SW 1271 (cell line): ENCODE data around the gene RNF157.
"Not testable (repeated sequence)": the region's sequence is repeated elsewhere in the genome, so short reads cannot be mapped to it uniquely, and the experiment has no call there.

Experiments
- DNase-seq, 2 experiments: peaks; one replicate each; lab custom pipeline; 2025; lab: John Stamatoyannopoulos, UW

RNF157 gene

DNA sequence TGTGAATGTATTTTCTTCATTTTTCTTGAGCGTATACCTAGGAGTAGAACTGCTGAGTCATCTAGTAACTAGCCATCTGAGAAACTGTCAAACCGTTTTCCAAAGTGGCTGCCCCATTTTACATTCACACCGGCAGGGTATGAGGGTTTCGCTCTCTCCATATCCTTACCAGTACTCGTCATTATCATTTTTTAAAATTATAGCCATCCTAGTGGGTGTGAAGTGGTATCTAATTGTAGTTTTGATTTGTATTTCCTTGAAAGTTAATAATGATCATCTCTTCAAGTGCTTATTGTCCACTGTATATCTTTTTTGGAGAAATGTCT lies 6.0 kb downstream of the RNF157 start:
- no peak for DNase-seq

DNA sequence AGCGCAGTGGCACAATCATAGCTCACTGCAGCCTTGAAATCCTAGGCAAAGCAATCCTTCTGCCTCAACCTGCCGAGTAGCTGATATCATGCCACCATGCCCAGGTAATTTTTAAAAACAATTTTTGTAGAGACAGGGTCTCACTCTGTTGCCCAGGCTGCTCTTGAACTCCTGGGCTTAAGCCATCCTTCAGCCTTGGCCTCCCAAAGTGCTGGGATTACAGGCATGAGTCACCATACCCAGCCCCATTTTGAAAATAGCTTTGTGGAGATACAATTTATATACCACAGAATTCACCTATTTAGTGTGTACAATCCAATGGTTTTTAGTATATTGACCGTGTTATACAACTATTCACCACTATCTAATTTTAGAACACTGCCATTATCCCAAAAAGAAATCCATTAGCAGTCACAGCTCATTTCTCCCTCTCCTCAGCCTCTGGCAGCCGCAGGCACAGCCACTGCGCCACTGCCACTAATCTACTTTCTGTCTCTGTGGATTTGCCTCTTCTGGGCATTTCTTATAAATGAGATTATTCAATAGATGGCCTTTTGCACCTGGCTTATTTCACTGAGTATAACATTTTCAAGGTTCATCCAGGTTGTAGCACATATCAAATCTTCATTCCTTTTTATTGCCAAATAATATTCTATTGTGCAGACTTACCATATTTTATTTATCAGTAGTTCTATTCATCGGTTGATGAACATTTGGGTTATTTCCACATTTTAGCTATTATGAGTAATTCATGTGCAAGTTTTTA lies 6.5 kb downstream of the RNF157 start:
- DNase-seq = no peak

DNA sequence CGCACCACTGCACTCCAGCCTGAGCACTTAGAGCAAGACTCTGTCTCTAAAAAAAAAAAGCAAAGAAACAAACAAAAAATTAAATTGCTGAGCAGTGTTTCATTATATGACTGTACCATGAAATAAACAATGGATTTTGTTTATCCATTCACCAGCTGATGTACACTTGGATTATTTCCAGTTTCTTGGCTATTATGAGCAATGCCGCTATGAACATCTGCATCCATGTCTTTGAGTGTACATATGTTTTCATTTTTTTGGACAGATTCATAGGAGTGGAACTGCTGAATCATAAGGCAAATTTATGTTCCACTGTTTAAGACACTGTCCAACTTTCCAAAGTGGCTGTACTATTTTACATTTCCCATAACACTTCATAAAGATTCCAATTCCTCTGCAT lies 8.0 kb downstream of the RNF157 start:
- DNase-seq = no peak

DNA sequence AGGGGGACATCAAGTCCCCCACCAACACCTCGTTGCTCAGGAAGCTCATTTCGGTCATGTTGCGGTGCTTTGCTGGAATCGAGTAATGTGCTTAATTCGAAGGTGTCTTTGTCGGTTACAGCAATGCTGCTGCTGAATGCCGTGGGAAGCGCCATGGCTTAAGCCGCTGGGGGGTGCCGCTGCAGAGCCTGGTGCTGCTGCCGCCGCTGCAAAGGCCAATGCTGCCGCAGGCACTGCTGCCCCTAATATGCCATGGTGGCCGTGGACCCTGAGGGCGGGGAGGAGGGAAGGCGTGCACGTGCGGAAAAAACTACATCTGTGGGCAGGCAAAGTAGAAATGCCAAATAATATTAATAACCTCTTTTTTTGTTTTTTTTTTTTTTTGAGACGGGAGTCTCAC lies 13.5 kb downstream of the RNF157 start:
- DNase-seq = not testable (repeated sequence)

DNA sequence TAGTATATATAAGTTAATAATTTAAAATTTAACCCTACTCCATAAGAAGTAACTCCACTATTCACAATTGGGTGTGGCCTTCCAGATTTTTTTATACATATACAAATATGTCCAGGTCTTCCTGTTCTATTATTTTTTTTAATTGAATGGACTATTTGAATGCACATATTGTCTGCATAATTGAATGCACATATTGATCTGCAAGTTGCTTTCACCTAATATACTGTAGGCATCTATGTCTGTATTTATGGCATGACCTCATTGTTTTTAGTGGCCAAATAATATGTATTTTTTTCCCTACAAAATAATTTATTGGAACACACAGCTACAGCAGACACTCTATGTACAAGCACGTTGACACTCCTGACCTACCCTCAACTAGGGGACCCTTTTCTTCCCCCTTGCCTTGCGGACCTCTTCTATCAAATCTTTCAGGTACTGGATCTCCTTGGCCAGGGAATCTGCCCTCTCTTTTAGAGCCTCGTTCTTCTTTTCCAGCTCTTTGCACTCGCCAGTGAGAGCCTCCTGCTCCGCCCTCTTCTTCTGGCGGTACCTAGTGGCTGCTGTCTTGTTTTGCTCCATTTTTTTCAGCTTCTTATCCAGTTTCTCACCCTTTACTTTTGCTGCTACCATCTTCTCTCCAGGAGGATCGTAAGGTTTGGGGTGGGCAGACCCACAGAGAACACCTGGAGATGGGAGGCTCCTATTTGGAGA lies 14.8 kb downstream of the RNF157 start:
- DNase-seq = not testable (repeated sequence)

DNA sequence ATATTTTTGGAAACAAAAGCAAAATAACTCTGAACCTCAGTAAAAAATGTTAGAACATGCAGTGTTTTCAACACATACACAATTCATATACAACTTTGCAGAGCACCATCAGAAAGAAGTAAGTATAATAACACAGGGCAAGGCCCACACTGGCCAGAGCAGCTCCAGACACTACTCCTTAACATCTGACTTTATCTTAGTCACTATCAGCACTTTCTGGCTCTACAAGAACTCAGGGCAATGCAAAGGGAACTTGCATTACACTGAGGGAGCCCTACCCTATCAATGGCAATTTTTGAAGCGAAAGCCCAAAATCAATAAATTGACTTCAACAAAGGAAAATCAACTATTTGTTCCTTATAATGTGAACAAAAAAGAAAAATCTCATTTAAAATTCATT lies 16.5 kb downstream of the RNF157 start:
- DNase-seq = no peak

DNA sequence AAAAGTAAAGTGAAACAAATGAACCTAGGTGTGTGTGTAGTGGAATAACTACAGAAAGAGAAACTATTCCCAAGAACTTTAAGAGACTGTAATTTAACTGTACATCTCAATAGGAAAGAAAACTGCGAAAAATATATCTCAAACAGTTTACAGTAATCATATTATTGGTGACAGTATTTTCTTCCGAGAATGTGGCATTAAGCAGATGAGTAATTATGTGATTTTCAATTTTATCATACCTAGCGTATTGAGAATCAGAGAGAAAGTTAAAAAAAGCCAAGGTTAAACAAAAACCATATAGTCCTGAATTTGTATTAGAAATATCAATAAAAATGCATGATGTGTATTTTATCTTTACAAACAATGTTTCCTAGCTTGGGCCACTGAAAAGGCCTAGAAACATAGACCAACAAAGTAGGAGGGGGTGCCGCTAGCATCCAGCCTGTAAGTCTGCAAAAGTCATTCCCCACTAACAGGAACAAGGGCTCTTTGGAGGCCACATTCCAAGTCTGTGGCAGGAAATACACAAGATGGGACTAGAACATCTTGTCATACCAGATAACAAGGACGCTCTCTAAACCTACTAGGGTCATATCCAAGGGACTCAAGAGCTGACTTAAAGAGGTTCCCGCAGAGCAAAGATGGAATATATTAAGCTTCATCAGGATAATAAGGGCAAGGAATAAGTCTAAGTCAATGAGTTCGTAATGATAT lies 20.5 kb downstream of the RNF157 start:
- no peak for DNase-seq

DNA sequence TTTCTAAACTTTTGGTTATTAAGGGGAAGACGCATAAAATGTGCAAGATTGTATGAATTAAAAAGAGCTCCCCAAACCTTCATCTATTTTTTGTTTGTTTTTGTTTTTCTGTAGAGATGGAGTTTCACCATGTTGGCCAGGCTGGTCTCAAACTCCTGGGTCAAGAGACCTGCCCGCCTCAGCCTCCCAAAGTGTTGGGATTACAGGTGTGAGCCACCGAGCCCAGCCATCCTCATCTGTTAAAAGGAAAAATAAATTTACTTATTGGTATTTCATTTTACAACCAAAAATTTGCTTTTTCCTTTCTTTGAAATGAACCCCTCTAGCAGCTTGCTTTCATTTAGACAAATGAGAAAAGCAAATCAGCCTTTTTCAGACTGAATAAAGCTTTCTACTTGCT lies 23.2 kb downstream of the RNF157 start:
- no peak for DNase-seq

DNA sequence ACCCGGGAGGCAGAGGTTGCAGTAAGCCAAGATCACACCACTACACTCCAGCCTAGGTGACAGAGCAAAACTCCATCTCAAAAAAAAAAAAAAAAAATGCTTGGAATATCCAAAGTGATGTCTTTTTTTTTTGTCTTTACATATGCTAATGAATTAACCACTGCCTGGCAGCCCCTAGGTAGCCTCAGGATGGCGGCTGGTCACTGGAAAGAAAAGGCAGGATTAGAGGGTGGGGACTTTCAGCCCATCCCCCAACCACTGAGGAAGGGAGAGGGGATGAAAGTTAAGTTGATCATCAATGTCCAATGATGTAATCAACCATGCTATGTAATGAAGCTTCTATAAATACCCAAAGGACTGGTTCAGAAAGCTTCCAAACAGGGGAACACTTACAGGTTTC lies 26.8 kb downstream of the RNF157 start:
- no peak for DNase-seq

DNA sequence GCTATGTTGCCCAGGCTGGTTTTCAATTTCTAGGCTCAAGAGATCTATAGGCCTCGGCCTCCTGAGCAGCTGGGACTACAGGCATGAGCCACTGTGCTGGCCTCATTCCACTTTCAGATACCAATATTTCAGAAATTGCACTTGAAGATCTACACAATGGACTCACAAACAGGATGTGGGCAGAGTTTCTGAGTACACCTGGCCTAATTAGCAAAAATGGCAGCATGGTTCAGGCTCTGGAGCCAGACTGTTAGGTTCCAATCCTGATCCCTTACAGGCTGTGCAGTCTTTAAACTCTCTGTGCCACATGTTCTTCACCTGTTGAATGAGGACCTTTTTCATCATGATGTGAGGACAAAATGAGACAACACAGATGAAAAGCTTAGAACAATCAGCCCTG lies 32.2 kb downstream of the RNF157 start:
- no peak for DNase-seq

DNA sequence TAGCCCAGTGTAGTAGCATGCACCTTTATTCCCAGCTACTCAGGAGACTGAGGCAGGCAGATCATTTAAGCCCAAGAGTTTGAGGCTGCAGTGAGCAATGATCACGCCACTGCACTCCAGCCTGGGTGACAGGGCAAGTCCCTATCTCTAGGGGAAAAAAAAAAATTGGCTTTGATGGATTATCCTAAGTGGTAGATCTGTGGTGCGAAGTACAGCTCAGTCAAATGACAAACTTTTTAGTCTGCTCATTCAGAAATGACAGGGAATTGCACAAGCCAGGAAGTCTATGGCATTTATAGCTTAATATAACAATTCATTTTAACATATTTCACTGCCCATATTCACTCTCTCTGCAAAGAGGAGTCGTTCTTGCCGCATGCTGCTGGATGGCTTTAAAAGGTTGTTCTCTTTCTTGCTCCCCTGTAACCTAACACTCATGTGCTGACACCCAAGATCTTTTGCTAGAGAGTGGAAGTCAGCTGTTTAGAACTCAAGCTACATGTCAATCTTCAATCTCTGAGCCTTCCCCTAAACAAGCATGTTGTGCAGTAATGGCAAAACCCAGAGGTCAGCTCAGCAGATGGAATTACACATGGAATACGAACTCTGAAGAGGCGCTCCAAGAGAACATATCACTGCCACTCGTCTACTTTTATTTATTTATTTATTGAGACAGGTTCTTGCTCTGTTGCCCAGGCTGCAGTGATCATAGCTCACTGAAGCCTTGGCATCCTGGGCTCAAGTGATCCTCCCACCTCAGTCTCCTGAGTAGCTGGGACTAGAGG lies 32.8 kb downstream of the RNF157 start:
- DNase-seq = no peak

DNA sequence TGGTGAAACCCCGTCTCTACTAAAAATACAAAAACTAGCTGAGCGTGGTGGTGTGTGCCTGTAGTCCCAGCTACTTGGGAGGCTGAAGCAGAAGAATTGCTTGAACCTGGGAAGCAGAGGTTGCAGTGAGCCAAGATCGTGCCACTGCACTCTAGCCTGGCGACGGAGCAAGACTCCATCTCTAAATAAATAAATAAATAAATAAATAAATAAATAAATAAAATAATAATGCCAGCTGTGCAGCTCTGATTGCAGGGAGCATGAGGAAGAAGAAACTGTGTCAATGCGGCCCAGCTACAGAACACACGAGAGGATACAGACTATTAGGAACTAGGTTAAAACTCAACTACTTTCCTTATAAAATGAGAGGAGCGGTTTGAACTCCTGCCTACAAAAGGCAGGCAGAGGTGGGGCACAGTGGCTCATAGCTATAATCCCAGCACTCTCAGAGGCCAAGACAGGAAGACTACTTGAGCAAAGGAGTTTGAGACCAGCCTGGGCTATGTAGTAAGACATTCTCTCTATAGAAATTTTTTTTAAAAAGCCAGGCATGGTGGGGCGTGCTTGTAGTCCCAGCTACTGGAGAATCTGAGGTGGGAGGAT lies 34.6 kb downstream of the RNF157 start:
- DNase-seq = not testable (repeated sequence)

DNA sequence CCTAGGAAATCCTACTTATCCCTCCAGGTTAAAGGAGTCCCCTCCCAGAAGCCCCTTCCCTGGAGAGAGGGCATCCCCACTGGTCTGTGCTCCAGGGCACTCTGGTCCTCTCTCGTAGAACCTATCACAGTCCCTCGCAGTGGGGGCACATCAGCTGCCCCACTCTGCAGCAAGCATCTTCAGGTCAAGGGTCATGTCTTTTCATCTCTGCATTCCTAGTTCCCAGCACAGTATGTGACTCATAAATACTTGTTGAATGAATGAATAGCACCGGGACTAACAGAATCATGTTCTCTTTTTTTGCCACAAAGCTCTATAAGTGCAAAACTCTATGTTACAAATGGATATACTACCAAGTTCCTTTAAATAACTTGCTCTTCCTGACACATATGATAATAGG lies 36.0 kb downstream of the RNF157 start:
- DNase-seq = peak in 1 of 2 experiments; percentile 38

DNA sequence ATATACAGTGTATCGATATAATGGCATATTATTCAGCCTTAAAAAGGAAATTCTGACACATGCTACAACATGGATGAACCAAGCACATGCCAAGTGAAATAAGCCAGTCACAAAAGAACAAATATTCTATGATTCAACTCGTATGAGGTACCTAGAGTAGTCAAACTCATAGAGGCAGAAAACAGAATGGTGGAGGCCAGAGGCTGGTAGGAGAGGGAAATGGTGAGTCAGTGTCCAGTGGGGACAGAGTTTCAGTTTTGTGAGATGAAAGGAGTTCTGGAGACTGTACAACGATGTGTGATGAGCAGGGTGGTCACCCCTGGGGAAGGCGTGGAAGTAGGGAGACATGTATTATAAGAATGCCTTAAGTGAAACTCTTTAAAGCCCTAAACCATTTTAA lies 39.9 kb downstream of the RNF157 start:
- DNase-seq = no peak

DNA sequence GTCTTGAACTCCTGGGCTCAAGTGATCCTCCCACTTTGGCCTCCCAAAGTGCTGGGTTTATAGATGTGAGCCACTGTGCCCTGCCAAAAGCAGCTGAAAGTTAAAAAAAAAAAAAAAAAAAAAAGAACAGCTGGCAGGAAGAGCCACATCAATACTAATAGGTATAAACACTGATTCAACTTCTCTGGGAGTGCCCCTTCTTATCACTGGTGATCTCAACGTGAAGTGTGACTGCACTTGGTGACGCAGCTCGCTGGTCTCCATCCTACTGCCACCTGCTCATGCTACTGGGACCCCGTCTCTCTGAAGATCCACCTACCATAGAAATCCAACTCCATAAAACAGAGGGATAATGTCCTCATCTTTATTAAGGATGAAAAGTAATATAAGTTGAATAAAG lies 40.8 kb downstream of the RNF157 start:
- DNase-seq = no peak

DNA sequence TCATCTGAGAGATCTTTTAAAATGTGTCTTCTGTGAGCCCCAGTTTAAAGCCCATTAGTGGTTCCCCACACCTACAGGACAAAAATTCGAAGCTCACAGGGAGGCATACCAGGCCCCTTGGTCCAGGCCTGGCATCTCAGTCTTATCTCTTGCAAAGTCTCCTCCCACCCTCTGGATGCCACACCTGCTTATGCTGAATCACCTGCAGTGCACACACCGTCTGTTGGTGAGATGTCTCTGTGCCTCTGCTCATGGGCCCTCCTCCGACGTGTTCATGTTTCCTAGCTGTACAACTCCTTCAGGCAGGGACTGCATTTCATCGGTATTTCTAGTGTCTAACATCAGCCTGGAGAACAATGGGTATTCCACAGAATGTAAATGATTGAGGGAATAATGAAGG lies 41.6 kb downstream of the RNF157 start:
- no peak for DNase-seq

DNA sequence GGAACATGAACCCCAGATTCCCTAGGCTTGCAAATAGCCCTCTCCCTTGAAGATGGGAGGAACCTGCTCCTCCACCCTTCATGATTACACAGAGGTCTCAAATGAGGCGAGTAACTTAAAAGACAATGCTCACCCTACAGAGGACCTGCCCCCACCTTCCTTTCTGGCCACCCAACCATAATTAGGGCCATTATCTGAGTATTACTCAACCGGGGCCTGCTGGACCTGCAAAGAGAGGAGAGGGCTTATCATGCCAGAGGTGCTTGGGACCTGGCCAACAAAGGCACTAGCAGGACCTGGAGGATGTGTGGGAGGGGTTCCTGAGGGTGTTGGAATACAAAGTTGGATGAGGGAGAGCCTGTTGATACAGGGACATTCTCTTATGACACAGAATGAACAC lies 42.4 kb downstream of the RNF157 start:
- no peak for DNase-seq

DNA sequence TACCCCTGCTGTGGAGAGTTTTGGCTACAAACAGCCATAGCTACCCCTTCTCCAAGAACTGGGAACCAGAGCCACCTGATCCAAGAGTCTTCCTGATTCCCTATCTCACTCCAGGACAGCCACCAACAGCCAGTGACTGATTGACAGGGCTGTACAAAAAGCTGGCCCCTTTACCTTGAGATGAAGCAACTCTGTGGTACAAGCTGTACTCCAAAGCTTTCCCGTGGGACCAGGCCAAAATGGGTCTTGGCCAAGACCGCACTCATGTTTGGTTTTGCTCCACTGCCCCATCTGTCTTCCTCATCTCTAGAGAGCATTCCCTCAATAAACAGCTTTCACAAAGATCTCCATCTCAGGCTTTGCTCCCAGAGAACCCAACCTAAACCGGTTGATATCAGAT lies 43.6 kb downstream of the RNF157 start:
- no peak for DNase-seq

DNA sequence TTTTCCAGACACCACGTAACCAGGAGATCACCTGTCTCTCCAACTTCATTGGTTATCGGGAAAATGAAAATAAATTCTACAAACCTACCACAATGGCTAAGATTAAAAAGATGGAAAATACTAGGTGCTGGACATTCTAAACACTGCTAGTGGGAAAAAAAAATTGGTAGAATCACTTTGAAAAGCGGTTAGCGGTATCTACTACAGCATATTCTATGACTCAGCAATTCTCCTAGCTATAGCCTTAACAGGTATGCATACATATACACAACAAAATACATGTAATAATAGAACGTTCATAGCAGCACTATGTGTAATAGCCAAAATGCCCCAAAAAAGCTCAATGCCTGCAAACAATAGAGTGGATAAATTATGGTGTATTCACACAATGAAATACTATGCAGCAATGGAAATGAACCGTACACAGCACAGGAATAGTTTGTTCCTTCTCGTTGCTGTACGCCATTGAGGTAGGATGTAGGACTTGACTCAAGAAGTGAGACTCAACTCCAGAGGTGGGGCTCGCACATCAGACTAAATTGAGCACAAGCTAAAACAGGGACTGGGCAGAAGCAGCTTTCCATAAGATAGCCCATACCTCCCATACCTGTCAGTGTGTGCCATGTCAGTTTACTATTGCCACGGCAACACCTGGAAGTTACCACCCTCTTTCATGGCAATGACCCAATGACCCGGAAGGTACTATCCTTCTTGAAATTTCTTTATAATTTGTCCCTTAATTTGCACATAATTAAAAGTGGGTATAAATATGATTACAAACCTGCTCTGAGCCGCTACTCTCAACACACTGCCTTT lies 44.8 kb downstream of the RNF157 start:
- DNase-seq = no peak

DNA sequence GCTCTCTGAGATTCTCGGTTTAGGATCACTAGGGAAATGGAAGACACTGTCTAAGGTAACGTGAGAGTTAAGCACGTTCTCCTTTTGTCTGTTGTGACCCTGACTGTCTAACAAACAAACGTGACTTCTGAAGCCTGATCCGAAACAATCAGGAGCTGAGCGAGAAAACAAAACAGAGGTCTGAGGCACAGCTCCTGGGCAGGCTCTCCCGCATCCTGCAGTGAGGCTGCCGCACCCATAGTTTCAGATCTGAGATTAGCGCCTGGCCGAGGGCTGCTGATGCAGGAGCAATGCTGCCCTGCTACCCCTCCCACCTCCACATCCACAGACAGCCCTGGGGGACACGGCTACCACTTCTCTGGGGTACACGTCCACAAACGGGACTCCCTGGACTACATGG lies 46.7 kb downstream of the RNF157 start:
- DNase-seq = no peak

DNA sequence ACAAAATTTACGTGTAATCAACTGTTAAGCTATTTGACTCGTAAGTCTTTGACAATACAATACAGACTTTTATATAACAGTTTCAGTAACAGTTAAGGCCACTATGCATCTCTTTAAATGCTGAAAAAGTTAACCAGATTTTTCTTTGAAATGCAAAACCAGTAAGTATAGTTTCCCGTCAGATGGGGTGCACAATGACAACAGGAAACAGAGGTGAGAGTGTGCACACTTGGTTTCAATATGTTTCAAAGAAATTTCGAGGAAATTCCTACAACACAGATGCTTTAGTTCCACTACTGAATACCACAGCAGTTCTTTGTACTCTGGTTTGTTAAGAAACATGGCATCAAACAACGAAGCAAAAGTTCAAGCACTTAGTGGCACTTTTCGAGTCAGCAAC lies 48.4 kb downstream of the RNF157 start:
- no peak for DNase-seq
